Right lobe of liver (tissue), 6 donors: Measurements from ENCODE around the gene CCIN. TPM values are rescaled to one million over a fixed set of nuclear protein-coding genes. Genes with fewer than 3 reads are reported as not detected.

Source experiments
- ATAC-seq, 4 donors: fragments of 200-7000 bp; cut with Tn5 transposase; one replicate each; pipeline ENCODE4 v1.9.1; 2020; ENCODE audit warnings: mild to moderate bottlenecking in 4 of 4, moderate library complexity in 4 of 4
- DNase-seq, 3 donors: peaks; one replicate each; pipeline ENCODE4 v3.0.0-alpha.2; 2020
- H3K27ac ChIP-seq, 3 donors: fragments of 200-600 bp; one replicate each; pipeline ENCODE4 v1.8.0; 2022
- H3K27me3 ChIP-seq, 2 donors: fragments of 200-600 bp; one replicate each; pipeline ENCODE4 v1.8.0; 2022
- H3K36me3 ChIP-seq, 4 donors: fragments of 200-600 bp; sonication (generic) in 1 of 4; one replicate each; pipeline versions ENCODE4 v1.5.1 to v1.8.0; 2017 to 2022; ENCODE audit warnings: control low read depth in 1 of 4
- H3K4me1 ChIP-seq, 4 donors: fragments of 200-600 bp; sonication (generic) in 1 of 4; one replicate each; pipeline versions ENCODE4 v1.5.1 to v1.8.0; 2017 to 2022; ENCODE audit warnings: control low read depth in 1 of 4
- H3K4me3 ChIP-seq, 3 donors: fragments of 200-600 bp; one replicate each; pipeline ENCODE4 v1.8.0; 2022
- H3K9me3 ChIP-seq, 4 donors: fragments of 200-600 bp; sonication (generic) in 1 of 4; one replicate each; pipeline versions ENCODE4 v1.5.1 to v1.8.0; 2017 to 2022; ENCODE audit warnings: control low read depth in 1 of 4
- POLR2A ChIP-seq: fragments of 450-650 bp; IDR thresholded peaks from one replicate; pipeline ENCODE4 v1.6.1; 2017; ENCODE audit warnings: antibody characterized with exemption, mild to moderate bottlenecking
- WGBS: methylation state at CpG from one replicate; pipeline ENCODE4 v1.1.6; 2018; ENCODE audit warnings: low coverage, low lambda C conversion rate; ENCODE audit not compliant: insufficient coverage; ENCODE audit errors: missing lambda C conversion rate; 5-methylcytosine and 5-hydroxymethylcytosine counted together
- intact Hi-C, 2 donors: fragments of 100-400 bp; cut with DNase I; formaldehyde crosslinking; loops; one replicate each; pipeline versions ENCODE4 v1.11.2 to v1.14.1; 2022
- total RNA-seq, 6 experiments: library from RNA; depleted of rRNA in 2 of 6; stranded (reverse); fragments of >200 nt in 2 of 6; fragmentation: NEBNext Ultra II Directional in 3 of 6; extraction: Animal tissue kit (Norgen Biotek cat#: 25700) in 3 of 6; gene quantifications; one replicate each; pipeline versions ENCODE4 v1.1.0 to v1.2.4, GENCODE V29; 2016 to 2023
- TF ChIP-seq, protein P1 (sequence below), 4 donors: fragments of 200-600 bp in 3 of 4; fragments of 450-650 bp in 1 of 4; IDR thresholded peaks; one replicate each; pipeline versions ENCODE4 v1.5.1 to v1.8.0; 2016 to 2022; ENCODE audit warnings: antibody characterized with exemption in 4 of 4, mild to moderate bottlenecking in 2 of 4
- donor health status: DM: no; HTN: yes; CAD: no.
- donor health status: DM: no; HTN: no; CAD: no.
- donor health status: DM: no; HTN: no; CAD: no.
- donor health status: DM: no; HTN: yes; CAD: no.
- donor health status: DM: no; HTN: yes; CAD: no.

CCIN gene
- total RNA-seq, 6 experiments from 2014 or later = not detected

DNA sequence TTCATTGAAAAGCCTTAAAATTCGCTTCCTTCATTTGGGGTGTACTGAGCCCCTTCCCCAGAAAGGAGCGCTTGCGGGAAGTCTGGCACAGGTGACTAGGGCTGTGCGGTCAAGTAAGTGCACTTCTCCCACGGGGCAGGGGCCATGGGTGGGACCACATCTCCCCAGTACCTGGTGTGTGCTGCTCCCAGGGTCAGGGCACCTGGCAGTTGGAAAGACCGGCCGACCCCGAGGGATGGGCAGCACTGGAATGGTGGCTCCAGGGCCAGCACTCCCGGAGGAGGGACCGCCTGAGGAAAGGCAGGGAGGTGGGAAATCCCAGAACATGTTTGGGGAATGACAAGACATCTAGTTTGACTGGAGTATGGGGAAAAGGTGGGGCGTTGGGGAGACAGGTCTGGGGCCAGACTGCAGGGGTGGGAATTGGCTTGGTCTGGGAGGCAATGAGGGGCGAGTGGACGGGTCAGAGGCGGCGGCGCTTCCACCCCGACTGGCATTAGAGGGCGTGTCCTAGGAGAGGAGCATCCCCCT, 33.4 kb upstream of the CCIN start:
- H3K36me3 ChIP-seq = no peaks in the 10 kb centered on the region
- peaks cover 0 to 10% of the 10 kb centered on the region in 2 donors for H3K27me3 ChIP-seq
- intact Hi-C loops = no loop called here
- TF ChIP-seq POLR2A = no peak
- TF ChIP-seq, protein P1, sequence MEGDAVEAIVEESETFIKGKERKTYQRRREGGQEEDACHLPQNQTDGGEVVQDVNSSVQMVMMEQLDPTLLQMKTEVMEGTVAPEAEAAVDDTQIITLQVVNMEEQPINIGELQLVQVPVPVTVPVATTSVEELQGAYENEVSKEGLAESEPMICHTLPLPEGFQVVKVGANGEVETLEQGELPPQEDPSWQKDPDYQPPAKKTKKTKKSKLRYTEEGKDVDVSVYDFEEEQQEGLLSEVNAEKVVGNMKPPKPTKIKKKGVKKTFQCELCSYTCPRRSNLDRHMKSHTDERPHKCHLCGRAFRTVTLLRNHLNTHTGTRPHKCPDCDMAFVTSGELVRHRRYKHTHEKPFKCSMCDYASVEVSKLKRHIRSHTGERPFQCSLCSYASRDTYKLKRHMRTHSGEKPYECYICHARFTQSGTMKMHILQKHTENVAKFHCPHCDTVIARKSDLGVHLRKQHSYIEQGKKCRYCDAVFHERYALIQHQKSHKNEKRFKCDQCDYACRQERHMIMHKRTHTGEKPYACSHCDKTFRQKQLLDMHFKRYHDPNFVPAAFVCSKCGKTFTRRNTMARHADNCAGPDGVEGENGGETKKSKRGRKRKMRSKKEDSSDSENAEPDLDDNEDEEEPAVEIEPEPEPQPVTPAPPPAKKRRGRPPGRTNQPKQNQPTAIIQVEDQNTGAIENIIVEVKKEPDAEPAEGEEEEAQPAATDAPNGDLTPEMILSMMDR (IDR thresholded peaks at IDR 0.05) = no peak
- peak overlapping the region in 1 of 3 donors; percentile 41 for H3K27ac ChIP-seq
- H3K4me1 ChIP-seq = peaks cover 0 to 9% (median 0%) of the 10 kb centered on the region in 4 donors
- H3K9me3 ChIP-seq = no peaks in the 10 kb centered on the region
- peak overlapping the region; percentile 55 to 68 (median 57) for H3K4me3 ChIP-seq
- ATAC-seq (peak in 1 of 4 donors; percentile 4), DNase-seq (no peak)
- 9% methylated on average over 12 of the region's 18 CpGs for WGBS

DNA sequence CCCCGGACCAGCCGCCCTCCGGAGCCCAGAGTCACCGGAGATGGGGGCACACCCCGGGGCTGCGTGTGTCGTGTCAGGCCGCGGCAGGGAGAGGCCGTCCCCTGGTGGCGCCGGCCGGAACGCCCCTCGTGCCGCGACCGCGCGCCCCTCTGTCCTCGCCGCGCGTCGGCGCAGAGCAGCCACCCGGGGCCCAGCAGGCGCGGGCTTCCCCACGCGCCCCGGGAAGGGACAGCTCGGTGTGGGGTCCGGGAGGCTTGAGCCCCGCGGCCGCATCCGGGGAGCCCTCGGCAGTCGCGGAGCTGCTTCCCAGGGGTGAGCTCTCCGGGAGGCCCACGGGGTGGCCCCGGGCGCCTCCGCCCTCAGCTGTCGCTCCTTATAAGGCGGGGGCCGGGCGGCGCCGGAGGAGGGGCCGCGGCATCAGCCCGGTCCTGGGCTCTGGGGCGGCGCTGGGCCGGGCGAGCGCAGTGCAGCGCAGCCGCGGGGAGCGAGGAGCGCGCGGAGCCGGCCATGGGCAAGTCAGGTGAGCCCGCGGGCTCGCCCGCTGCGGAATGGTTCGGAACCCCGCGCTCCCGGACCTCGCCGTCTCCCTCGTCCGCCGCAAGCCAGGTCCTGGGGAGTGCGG, 32.8 kb upstream of the CCIN start, which contains the start of gene GLIPR2:
GLIPR2 (plus strand) TSS at position 462 of the 622 bp plus-strand sequence; CDS start at position 508, 46 bp downstream.
- no peaks in the 10 kb centered on the region for H3K9me3 ChIP-seq
- WGBS = 0% methylated on average over 4 of the region's 83 CpGs
- H3K27me3 ChIP-seq = peaks cover 0 to 10% of the 10 kb centered on the region in 2 donors
- peak within 1 kb of the TSS; percentile 55 to 68 (median 57) for H3K4me3 ChIP-seq
- TF ChIP-seq POLR2A = peak; percentile 67
- TF ChIP-seq, protein P1 (IDR thresholded peaks at IDR 0.05) = peak in 2 of 4 donors; percentile 12 to 18
- intact Hi-C loops = no loop called here
- DNase-seq = peak; percentile 71 to 83 (median 81)
- no peaks in the 10 kb centered on the region for H3K36me3 ChIP-seq
- peaks cover 0 to 9% (median 0%) of the 10 kb centered on the region in 4 donors for H3K4me1 ChIP-seq
- ATAC-seq = peak; percentile 90 to 95 (median 93)
- H3K27ac ChIP-seq = peak within 1 kb of the TSS; percentile 26 to 41 (median 35)

GRCh38 chr9:36136894-36137391, 32.2 kb upstream of the CCIN start:
- ATAC-seq (peak; percentile 6 to 19 (median 10)), DNase-seq (no peak)
- 5% methylated on average over 3 of the region's 40 CpGs for WGBS
- no peaks in the 10 kb centered on the region for H3K9me3 ChIP-seq
- TF ChIP-seq, protein P1 (IDR thresholded peaks at IDR 0.05) = no peak
- no peak for TF ChIP-seq POLR2A
- H3K4me1 ChIP-seq = peaks cover 0 to 9% (median 0%) of the 10 kb centered on the region in 4 donors
- H3K4me3 ChIP-seq = peak overlapping the region; percentile 55 to 68 (median 57)
- H3K36me3 ChIP-seq = no peaks in the 10 kb centered on the region
- H3K27me3 ChIP-seq = peaks cover 0 to 10% of the 10 kb centered on the region in 2 donors
- peak overlapping the region; percentile 26 to 41 (median 35) for H3K27ac ChIP-seq
- intact Hi-C loops = no loop called here

DNA sequence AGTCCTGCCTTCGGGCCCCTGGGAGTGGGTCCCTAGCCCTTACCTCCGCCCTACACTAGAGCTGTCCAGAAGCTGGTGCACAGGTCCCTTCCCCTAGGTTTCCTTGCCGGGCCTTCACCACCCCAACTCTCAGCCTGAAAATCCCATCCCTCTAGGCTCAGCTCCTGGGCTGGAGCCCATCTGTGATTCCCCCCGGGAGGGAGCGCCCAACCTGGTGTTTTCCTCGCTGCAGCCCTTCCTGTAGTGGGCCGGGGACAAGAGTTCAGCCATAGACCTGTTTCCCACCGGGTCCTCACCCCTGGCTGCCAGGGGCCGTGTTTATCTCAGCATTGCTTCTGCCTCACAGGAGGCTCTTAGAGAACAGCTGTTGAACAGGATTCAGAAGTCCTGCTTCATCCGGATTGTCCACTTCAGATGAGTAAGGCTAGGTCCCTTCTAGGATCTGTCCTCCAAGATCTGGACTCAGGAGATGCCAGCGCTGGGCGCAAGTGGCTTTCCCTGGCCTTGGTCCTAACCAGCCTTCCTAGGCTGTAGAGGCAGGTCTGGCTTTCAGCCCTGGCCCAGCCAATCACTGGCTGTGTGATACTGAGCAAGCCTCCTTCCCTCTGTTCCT, 31.7 kb upstream of the CCIN start:
- no peaks in the 10 kb centered on the region for H3K36me3 ChIP-seq
- H3K27me3 ChIP-seq = peaks cover 0 to 10% of the 10 kb centered on the region in 2 donors
- DNase-seq (no peak), ATAC-seq (no peak)
- TF ChIP-seq, protein P1 (IDR thresholded peaks at IDR 0.05) = no peak
- 30% methylated on average over 12 of the region's 12 CpGs for WGBS
- H3K4me3 ChIP-seq = peak overlapping the region; percentile 55 to 68 (median 57)
- H3K9me3 ChIP-seq = no peaks in the 10 kb centered on the region
- H3K4me1 ChIP-seq = peaks cover 0 to 12% (median 1%) of the 10 kb centered on the region in 4 donors
- intact Hi-C loops = no loop called here
- H3K27ac ChIP-seq = peak overlapping the region in 2 of 3 donors; percentile 35 to 41
